Endothelial cell of umbilical vein (primary cell): ENCODE data around the gene IFIT5. TPM values are rescaled to one million over a fixed set of nuclear protein-coding genes. Genes with fewer than 3 reads are reported as not detected.
A peak's percentile ranks its signal among the peaks of the same experiment; 100 is the strongest.

Source experiments
- BruUV-seq: library from RNA; stranded (reverse); fragments of 400-500 nt; replicated peaks from 2 replicates; lab custom pipeline; 2021; lab: Mats Ljungman, UMichigan
- CTCF ChIA-PET: fragments of 300-600, 350-600 bp; sonication (Branson Sonifier 250); formaldehyde crosslinking; loops from one replicate; lab custom pipeline; 2021; ENCODE audit warnings: antibody characterized with exemption, inconsistent platforms; lab: Charles Lee
- POLR2A ChIA-PET: fragments of 300-600, 350-600 bp; sonication (Branson Sonifier 250); formaldehyde crosslinking; loops from one replicate; lab custom pipeline; 2021; ENCODE audit warnings: antibody characterized with exemption, inconsistent platforms; lab: Charles Lee
- DNase-seq: peaks from one replicate; pipeline ENCODE4 v3.0.0-alpha.2; 2011; ENCODE audit warnings: low read depth, low spot score
- FAIRE-seq: peaks from 2 replicates; lab custom pipeline; 2011; peaks lifted over from hg19 to GRCh38; lab: Jason Lieb, UNC
- H2AFZ ChIP-seq: 2 replicates; pipeline ENCODE4 v1.6.0; 2012; ENCODE audit warnings: low read depth, low read length, control low read depth, inconsistent platforms
- H3K27ac ChIP-seq: 2 replicates; pipeline ENCODE4 v1.5.1; 2011; ENCODE audit warnings: low read depth, mild to moderate bottlenecking, control low read depth, low read length, moderate library complexity; ENCODE audit not compliant: insufficient read depth
- H3K27me3 ChIP-seq, 2 experiments: 2 replicates each; pipeline versions ENCODE4 v1.6.0 to v1.6.1; 2011; ENCODE audit warnings: low read length in 2 of 2, mixed read lengths in 1 of 2; ENCODE audit not compliant: control insufficient read depth in 2 of 2, insufficient read depth in 2 of 2
- H3K36me3 ChIP-seq, 2 experiments: 2 replicates in 1 of 2; 3 replicates in 1 of 2; pipeline ENCODE4 v1.5.1; 2011; ENCODE audit warnings: low read length in 2 of 2, mild to moderate bottlenecking in 1 of 2, moderate library complexity in 1 of 2; ENCODE audit not compliant: control insufficient read depth in 2 of 2, insufficient read depth in 2 of 2; ENCODE audit errors: extremely low read depth in 1 of 2
- H3K4me1 ChIP-seq: 3 replicates; pipeline ENCODE4 v1.5.1; 2011; ENCODE audit warnings: mild to moderate bottlenecking, low read length; ENCODE audit not compliant: control insufficient read depth, insufficient read depth; ENCODE audit errors: extremely low read depth
- H3K4me2 ChIP-seq: 2 replicates; pipeline ENCODE4 v1.6.1; 2011; ENCODE audit warnings: low read length, control low read depth, mixed read lengths; ENCODE audit not compliant: insufficient read depth
- H3K4me3 ChIP-seq, 3 experiments: fragments of 200-600 bp in 1 of 3; sonication (generic), shearing (Covaris generic) in 1 of 3; replicated peaks in 1 of 3; 2 replicates each; pipeline ENCODE4 v1.5.1; 2011 to 2016; ENCODE audit warnings: control low read depth in 3 of 3, low read length in 3 of 3, mild to moderate bottlenecking in 2 of 3, inconsistent platforms in 1 of 3, low read depth in 1 of 3, moderate library complexity in 1 of 3; ENCODE audit not compliant: insufficient read depth in 1 of 3
- H3K79me2 ChIP-seq: 2 replicates; pipeline ENCODE4 v1.6.0; 2012; ENCODE audit warnings: low read length, inconsistent platforms; ENCODE audit not compliant: control insufficient read depth, insufficient read depth
- H3K9ac ChIP-seq: replicated peaks from 2 replicates; pipeline ENCODE3; 2011; ENCODE audit warnings: low read length, control low read depth; ENCODE audit not compliant: insufficient read depth; ENCODE audit errors: extremely low read depth
- H3K9me1 ChIP-seq: replicated peaks from 3 replicates; pipeline ENCODE4 v1.6.0; 2011; ENCODE audit warnings: mild to moderate bottlenecking, low read length; ENCODE audit not compliant: control insufficient read depth, insufficient read depth; ENCODE audit errors: extremely low read depth
- H3K9me3 ChIP-seq: replicated peaks from 2 replicates; pipeline ENCODE4 v1.5.1; 2012; ENCODE audit warnings: low read length, inconsistent platforms; ENCODE audit not compliant: control insufficient read depth, insufficient read depth
- H4K20me1 ChIP-seq: replicated peaks from 2 replicates; pipeline ENCODE3; 2011; ENCODE audit warnings: mild to moderate bottlenecking, low read length; ENCODE audit not compliant: control insufficient read depth, insufficient read depth; ENCODE audit errors: extremely low read depth
- CTCF ChIP-seq, 2 donors: IDR thresholded peaks; 1 replicate in 1 of 2; 2 replicates in 1 of 2; pipeline ENCODE4 v1.5.1; 2011; ENCODE audit warnings: low read length in 2 of 2, mild to moderate bottlenecking in 2 of 2, moderate library complexity in 2 of 2, control low read depth in 1 of 2, inconsistent platforms in 1 of 2, low read depth in 1 of 2; ENCODE audit not compliant: insufficient read depth in 1 of 2; ENCODE audit errors: extremely low read depth in 1 of 2
- EZH2 ChIP-seq: IDR thresholded peaks from 2 replicates; pipeline ENCODE4 v1.6.1; 2012; ENCODE audit warnings: borderline replicate concordance, low read depth, mild to moderate bottlenecking, moderate library complexity, low read length, inconsistent platforms; ENCODE audit not compliant: severe bottlenecking
- FOS ChIP-seq: IDR thresholded peaks from 2 replicates; pipeline ENCODE4 v1.6.1; 2011; ENCODE audit warnings: mild to moderate bottlenecking, low read length, moderate library complexity, borderline replicate concordance; ENCODE audit not compliant: insufficient read depth
- GATA2 ChIP-seq: IDR thresholded peaks from 2 replicates; pipeline ENCODE4 v1.7.0; 2011; ENCODE audit warnings: low read depth, mild to moderate bottlenecking, moderate library complexity, mixed read lengths, low read length; ENCODE audit not compliant: insufficient read length, insufficient read depth
- JUN ChIP-seq: IDR thresholded peaks from 2 replicates; pipeline ENCODE4 v1.6.1; 2011; ENCODE audit warnings: borderline replicate concordance, low read depth; ENCODE audit not compliant: insufficient read length, insufficient read depth
- MAX ChIP-seq: IDR thresholded peaks from 2 replicates; pipeline ENCODE4 v1.6.1; 2011; ENCODE audit not compliant: insufficient read depth, insufficient read length
- MYC ChIP-seq: IDR thresholded peaks from one replicate; pipeline ENCODE4 v1.6.1; 2011; ENCODE audit warnings: mild to moderate bottlenecking, low read depth, low read length
- POLR2A ChIP-seq: IDR thresholded peaks from 2 replicates; pipeline ENCODE4 v1.6.1; 2012; ENCODE audit warnings: low read depth, mild to moderate bottlenecking, control low read depth, low read length
- POLR2AphosphoS5 ChIP-seq: IDR thresholded peaks from 2 replicates; pipeline ENCODE4 v1.6.1; 2012; ENCODE audit warnings: low read depth, mild to moderate bottlenecking, control low read depth, low read length, moderate library complexity; ENCODE audit not compliant: insufficient read depth
- dilution Hi-C: fragments of 300-500 bp; cut with MboI; formaldehyde crosslinking; loops from one replicate; pipeline ENCODE4 v1.15.0; 2019; ENCODE audit warnings: low sequenced_read_pairs; ENCODE audit not compliant: extremely low pct_ligation_motif_present
- intact Hi-C: fragments of 100-400 bp; cut with micrococcal nuclease; formaldehyde crosslinking; loops from one replicate; pipeline ENCODE4 v1.10.0; 2022
- polyA plus RNA-seq, 4 experiments: library from polyadenylated mRNA; depleted of rRNA in 3 of 4; stranded (reverse) in 3 of 4; unstranded in 1 of 4; fragments of >200 nt; gene quantifications; 2 replicates each; pipeline versions ENCODE4 v1.2.1 to v1.2.3, GENCODE V29; 2011 to 2012; ENCODE audit warnings: missing spikeins in 1 of 4
- total RNA-seq: library from RNA; stranded (reverse); gene quantifications from 2 replicates; pipeline ENCODE4 v1.2.3, GENCODE V29; 2021

Gene IFIT5
- total and polyA plus RNA-seq, 2 donors (not counting 3 experiments of a cell fraction or from before 2014, with no cell fraction given): 1.0 to 3.2 TPM

GRCh38 chr10:89466599-89467035, 52.2 kb downstream of the IFIT5 start:
- Histone ChIP-seq H3K79me2 (no peaks in the 10 kb centered on the region), H3K4me2 (no peak overlapping the region), H3K9me3 (no peaks in the 10 kb centered on the region), H3K4me3 (no peak overlapping the region), H3K4me1 (peaks cover 13% of the 10 kb centered on the region), H3K27me3 (no peaks in the 10 kb centered on the region), H2AFZ (no peak overlapping the region), H4K20me1 (no peaks in the 10 kb centered on the region), H3K9ac (no peak overlapping the region), H3K36me3 (no peaks in the 10 kb centered on the region), H3K9me1 (no peaks in the 10 kb centered on the region), H3K27ac (no peak overlapping the region)
- dilution Hi-C loops (no loop called here), intact Hi-C loops (no loop called here)
- no TSS peak for BruUV-seq
- no peak for FAIRE-seq
- no peak for TF ChIP-seq MAX
- TF ChIP-seq JUN: no peak
- peak; percentile 16 to 38 for TF ChIP-seq CTCF (IDR thresholded peaks at IDR 0.05; ENCODE audit: extremely low read depth in 1 of 2, insufficient read depth in 1 of 2, low read depth in 1 of 2, low read length in 2 of 2)
- ChIA-PET POLR2A (no interaction called here), CTCF (interaction anchor here (0.7 to 2.1 kb wide), 14 partner anchors 9 to 101 kb away, joined by 3 to 11 read pairs (median 4); partner anchors contain the start of gene SLC16A12)
- DNase-seq: peak; percentile 31

- no peaks in the 10 kb centered on the region for H3K9me1 ChIP-seq
- ChIA-PET POLR2A (no interaction called here), CTCF (interaction anchor here (0.9 to 2.1 kb wide), 2 partner anchors 12 to 24 kb away, joined by 3 to 10 read pairs; no protein-coding TSS in a partner anchor)
- no peaks in the 10 kb centered on the region for H3K79me2 ChIP-seq
- H3K9me3 ChIP-seq: no peaks in the 10 kb centered on the region
- H3K27me3 ChIP-seq: no peaks in the 10 kb centered on the region
- FAIRE-seq: no peak
- dilution Hi-C loops: no loop called here
- no TSS peak for BruUV-seq
- no peak overlapping the region for H3K4me3 ChIP-seq
- H3K36me3 ChIP-seq: no peaks in the 10 kb centered on the region
- no peak for DNase-seq
- peaks cover 13% of the 10 kb centered on the region for H3K4me1 ChIP-seq
- H3K9ac ChIP-seq: no peak overlapping the region
- no peaks in the 10 kb centered on the region for H4K20me1 ChIP-seq
- H3K27ac ChIP-seq: no peak overlapping the region
- no peak overlapping the region for H2AFZ ChIP-seq
- TF ChIP-seq MAX (no peak), GATA2 (no peak), MYC (no peak), JUN (no peak), POLR2A (no peak), FOS (no peak), POLR2AphosphoS5 (no peak), EZH2 (no peak), CTCF (IDR thresholded peaks at IDR 0.05; ENCODE audit: extremely low read depth in 1 of 2, insufficient read depth in 1 of 2, low read depth in 1 of 2, low read length in 2 of 2) (no peak)
- H3K4me2 ChIP-seq: no peak overlapping the region
- intact Hi-C loops: no loop called here
Measured at GRCh38 chr10:89468191-89468965, 54.0 kb downstream of the IFIT5 start.
